HG02678 (cell line): ENCODE measurements around the gene VTI1A.
"Not testable (repeated sequence)": the region's sequence is repeated elsewhere in the genome, so short reads cannot be mapped to it uniquely, and the experiment has no call there.

Source experiments
- ATAC-seq: cut with Tn5 transposase; IDR thresholded peaks from one replicate; pipeline ENCODE4 v1.9.1; 2021; ENCODE audit warnings: mild to moderate bottlenecking, moderate library complexity; ENCODE audit not compliant: unreplicated experiment

The VTI1A gene

GRCh38 chr10:112713411-112713810 lies 266.4 kb downstream of the VTI1A start:
- ATAC-seq = no peak

GRCh38 chr10:112715581-112715980 lies 268.6 kb downstream of the VTI1A start:
- no peak for ATAC-seq

GRCh38 chr10:112716076-112716475 lies 269.1 kb downstream of the VTI1A start:
- ATAC-seq = no peak

- no peak for ATAC-seq
These were observed 270.0 kb downstream of the VTI1A start for GRCh38 chr10:112716924-112717413.

- ATAC-seq = no peak
These were observed 273.2 kb downstream of the VTI1A start for GRCh38 chr10:112720178-112720577.

GRCh38 chr10:112721080-112721698 lies 274.2 kb downstream of the VTI1A start:
- ATAC-seq = no peak

- no peak for ATAC-seq
These were observed 275.7 kb downstream of the VTI1A start for GRCh38 chr10:112722758-112723157.

GRCh38 chr10:112723876-112724275 lies 276.9 kb downstream of the VTI1A start:
- ATAC-seq = no peak

- no peak for ATAC-seq
These were observed 277.5 kb downstream of the VTI1A start for GRCh38 chr10:112724404-112724991.

- ATAC-seq = no peak
These were observed 281.3 kb downstream of the VTI1A start for GRCh38 chr10:112728118-112728883.

GRCh38 chr10:112728997-112729396 lies 282.0 kb downstream of the VTI1A start:
- no peak for ATAC-seq

GRCh38 chr10:112731450-112731849 lies 284.4 kb downstream of the VTI1A start:
- ATAC-seq = not testable (repeated sequence)

- peak; percentile 51 for ATAC-seq
These were observed 285.4 kb downstream of the VTI1A start for GRCh38 chr10:112732277-112732921.

GRCh38 chr10:112735041-112735695 lies 288.2 kb downstream of the VTI1A start:
- ATAC-seq = no peak

- ATAC-seq = no peak
These were observed 291.9 kb downstream of the VTI1A start for GRCh38 chr10:112738606-112739591.

GRCh38 chr10:112739592-112740353 lies 292.8 kb downstream of the VTI1A start:
- no peak for ATAC-seq

GRCh38 chr10:112741830-112742402 lies 294.9 kb downstream of the VTI1A start:
- no peak for ATAC-seq

GRCh38 chr10:112744181-112745096 lies 297.4 kb downstream of the VTI1A start:
- ATAC-seq = no peak
